ENCODE results near the gene PCGF1.

PCGF1 gene

GRCh38 chr2:74505448-74506246 is 1.8 kb downstream of the PCGF1 start:
- H3K9me3 ChIP-seq (ENCODE audit: control insufficient read depth, low read length), result no peaks in the 10 kb centered on the region
- no peak for TF ChIP-seq CTCF (IDR thresholded peaks at IDR 0.05)
- no peaks in the 10 kb centered on the region for H3K27me3 ChIP-seq (ENCODE audit: control insufficient read depth, insufficient read depth, low read length)
- H3K79me2 ChIP-seq, result peaks cover 4% of the 10 kb centered on the region
- peaks cover 17% of the 10 kb centered on the region for H3K4me1 ChIP-seq
- no peaks in the 10 kb centered on the region for H3K36me3 ChIP-seq (ENCODE audit: control insufficient read depth, insufficient read depth, low read length)
- H2AFZ ChIP-seq, result no peak overlapping the region
- no peak overlapping the region for H3K4me3 ChIP-seq (ENCODE audit: low read depth, low read length)
- H3K9ac ChIP-seq, result no peak overlapping the region
- peak overlapping the region; percentile 11 for H3K4me2 ChIP-seq (ENCODE audit: low read length)
- H3K27ac ChIP-seq, result no peak overlapping the region

- no peaks in the 10 kb centered on the region for H3K27me3 ChIP-seq (ENCODE audit: control insufficient read depth, insufficient read depth, low read length)
- H3K4me3 ChIP-seq (ENCODE audit: low read depth, low read length), result no peak overlapping the region
- H3K9me3 ChIP-seq (ENCODE audit: control insufficient read depth, low read length), result no peaks in the 10 kb centered on the region
- no peak overlapping the region for H3K27ac ChIP-seq
- H3K36me3 ChIP-seq (ENCODE audit: control insufficient read depth, insufficient read depth, low read length), result no peaks in the 10 kb centered on the region
- peaks cover 4% of the 10 kb centered on the region for H3K79me2 ChIP-seq
- H3K4me1 ChIP-seq, result peaks cover 17% of the 10 kb centered on the region
- H3K4me2 ChIP-seq (ENCODE audit: low read length), result no peak overlapping the region
- no peak for TF ChIP-seq CTCF (IDR thresholded peaks at IDR 0.05)
- no peak overlapping the region for H2AFZ ChIP-seq
- H3K9ac ChIP-seq, result no peak overlapping the region
Measured at GRCh38 chr2:74504591-74504990, 2.9 kb downstream of the PCGF1 start.

GRCh38 chr2:74503506-74504475 is 3.7 kb downstream of the PCGF1 start:
- Histone ChIP-seq H3K27me3 (ENCODE audit: control insufficient read depth, insufficient read depth, low read length) (no peaks in the 10 kb centered on the region), H3K9ac (no peak overlapping the region)
- no peak for TF ChIP-seq CTCF (IDR thresholded peaks at IDR 0.05)

GRCh38 chr2:74502720-74503505 is 4.6 kb downstream of the PCGF1 start:
- no peak overlapping the region for H3K9ac ChIP-seq
- peaks cover 22% of the 10 kb centered on the region for H3K4me1 ChIP-seq
- H3K27me3 ChIP-seq (ENCODE audit: control insufficient read depth, insufficient read depth, low read length), result no peaks in the 10 kb centered on the region
- H3K79me2 ChIP-seq, result peaks cover 4% of the 10 kb centered on the region
- peak overlapping the region; percentile 70 for H2AFZ ChIP-seq
- no peaks in the 10 kb centered on the region for H3K36me3 ChIP-seq (ENCODE audit: control insufficient read depth, insufficient read depth, low read length)
- H3K4me3 ChIP-seq (ENCODE audit: low read depth, low read length), result peak overlapping the region; percentile 11
- peak overlapping the region; percentile 39 for H3K4me2 ChIP-seq (ENCODE audit: low read length)
- TF ChIP-seq CTCF (IDR thresholded peaks at IDR 0.05), result no peak
- no peaks in the 10 kb centered on the region for H3K9me3 ChIP-seq (ENCODE audit: control insufficient read depth, low read length)
- peak overlapping the region; percentile 20 for H3K27ac ChIP-seq

More at GRCh38 chr2:74503506-74504475, 3.7 kb downstream of the PCGF1 start:
- Histone ChIP-seq H3K36me3 (ENCODE audit: control insufficient read depth, insufficient read depth, low read length) (no peaks in the 10 kb centered on the region), H3K4me1 (peaks cover 24% of the 10 kb centered on the region), H3K9me3 (ENCODE audit: control insufficient read depth, low read length) (no peaks in the 10 kb centered on the region), H3K27ac (peak overlapping the region; percentile 20), H2AFZ (peak overlapping the region; percentile 70), H3K79me2 (peaks cover 4% of the 10 kb centered on the region), H3K4me3 (ENCODE audit: low read depth, low read length) (peak overlapping the region; percentile 11), H3K4me2 (ENCODE audit: low read length) (peak overlapping the region; percentile 1)
